Peyer's patch (tissue), 4 donors: Measurements from ENCODE around the gene ELAC1.

Experiments
- CTCF ChIP-seq, 6 experiments: fragments of 450-650 bp in 4 of 6; fragments of 200-600 bp in 2 of 6; sonication (generic) in 1 of 6; IDR thresholded peaks; one replicate each; pipeline ENCODE4 v1.5.1; 2017 to 2019; ENCODE audit warnings: antibody characterized with exemption in 6 of 6, mild to moderate bottlenecking in 3 of 6, moderate library complexity in 1 of 6
- POLR2A ChIP-seq, 2 donors: fragments of 450-650 bp; IDR thresholded peaks; one replicate each; pipeline ENCODE4 v1.5.1; 2017; ENCODE audit warnings: antibody characterized with exemption in 2 of 2, mild to moderate bottlenecking in 2 of 2, moderate library complexity in 2 of 2

- TF ChIP-seq CTCF (IDR thresholded peaks at IDR 0.05), result no peak
- TF ChIP-seq POLR2A (IDR thresholded peaks at IDR 0.05), result peak; percentile 93 to 95
Measured at GRCh38 chr18:50967714-50968661, at the start of gene ELAC1.
